Activated naive CD4-positive, alpha-beta T cell treated with anti-CD3 and anti-CD28 coated beads for 36 hours (primary cell): ENCODE data around the gene DST. TPM values are rescaled to one million over a fixed set of nuclear protein-coding genes. Genes with fewer than 3 reads are reported as not detected.

ENCODE experiments used
- CTCF ChIA-PET: fragments of 350-600 bp; sonication (Branson Sonifier 250); formaldehyde crosslinking; loops from one replicate; lab custom pipeline; 2021; ENCODE audit warnings: antibody characterized with exemption; lab: Charles Lee
- DNase-seq: peaks from one replicate; pipeline ENCODE4 v3.0.0-alpha.2; 2020
- H3K27ac Mint-ChIP-seq: one replicate; pipeline ENCODE4 v1.8.0; 2021; ENCODE audit warnings: mild to moderate bottlenecking, mixed read lengths
- H3K27me3 Mint-ChIP-seq: one replicate; pipeline ENCODE4 v1.8.0; 2021; ENCODE audit warnings: low read depth, mixed read lengths
- H3K36me3 Mint-ChIP-seq: one replicate; pipeline ENCODE4 v1.8.0; 2021; ENCODE audit warnings: low read depth, mixed read lengths
- H3K4me1 Mint-ChIP-seq: one replicate; pipeline ENCODE4 v1.8.0; 2021; ENCODE audit warnings: low read depth, mixed read lengths
- H3K4me3 Mint-ChIP-seq: one replicate; pipeline ENCODE4 v1.8.0; 2021; ENCODE audit warnings: mild to moderate bottlenecking, moderate library complexity, mixed read lengths
- H3K9me3 Mint-ChIP-seq: one replicate; pipeline ENCODE4 v1.8.0; 2021; ENCODE audit warnings: mixed read lengths
- intact Hi-C: fragments of 100-400 bp; cut with micrococcal nuclease; formaldehyde crosslinking; loops from one replicate; pipeline ENCODE4 v1.15.1; 2023
- total RNA-seq, 2 experiments: library from RNA; stranded (reverse); gene quantifications; one replicate each; pipeline ENCODE4 v1.2.3, GENCODE V29; 2021

Gene DST
- total RNA-seq, 2 experiments from 2014 or later: 5.2 to 5.8 TPM

DNA sequence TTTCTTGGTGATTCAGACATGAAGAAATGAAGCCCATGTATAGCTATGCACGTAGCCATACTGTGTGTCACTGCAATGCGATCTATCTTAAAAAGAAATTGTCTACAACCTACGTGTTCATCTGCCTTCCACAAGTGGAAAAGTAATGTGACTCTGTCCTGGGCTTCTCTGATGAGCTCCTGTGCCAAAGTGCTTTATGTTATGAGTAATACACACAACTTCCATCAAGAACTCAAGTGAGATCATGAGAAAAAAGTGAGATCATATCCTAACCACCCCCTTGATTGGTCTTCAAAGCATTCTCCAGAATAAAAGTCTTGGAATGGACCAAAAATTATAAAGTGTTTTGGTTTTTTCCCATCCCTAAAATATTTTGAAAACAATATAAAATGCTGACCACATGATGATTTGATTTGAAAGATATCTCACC lies 114.3 kb downstream of the DST start:
- Mint-ChIP-seq H3K9me3 (no peaks in the 10 kb centered on the region), H3K4me1 (no peaks in the 10 kb centered on the region), H3K27ac (no peak overlapping the region), H3K36me3 (no peaks in the 10 kb centered on the region), H3K4me3 (no peak overlapping the region), H3K27me3 (peaks cover 1% of the 10 kb centered on the region)
- DNase-seq: no peak
- intact Hi-C loops: no loop called here
- CTCF ChIA-PET: interaction anchor here (0.6 kb wide), 1 partner anchor 759 kb away, joined by 7 read pairs; no protein-coding TSS in a partner anchor

GRCh38 chr6:56527934-56528333 lies 114.8 kb downstream of the DST start:
- H3K4me3 Mint-ChIP-seq: no peak overlapping the region
- no peak for DNase-seq
- no peaks in the 10 kb centered on the region for H3K9me3 Mint-ChIP-seq
- H3K27ac Mint-ChIP-seq: no peak overlapping the region
- no peaks in the 10 kb centered on the region for H3K36me3 Mint-ChIP-seq
- intact Hi-C loops: no loop called here
- H3K4me1 Mint-ChIP-seq: no peaks in the 10 kb centered on the region
- peaks cover 1% of the 10 kb centered on the region for H3K27me3 Mint-ChIP-seq
- CTCF ChIA-PET: no interaction called here

- Mint-ChIP-seq H3K27me3 (peaks cover 1% of the 10 kb centered on the region), H3K4me3 (no peak overlapping the region), H3K4me1 (no peaks in the 10 kb centered on the region), H3K27ac (no peak overlapping the region), H3K36me3 (no peaks in the 10 kb centered on the region), H3K9me3 (no peaks in the 10 kb centered on the region)
- DNase-seq: no peak
- intact Hi-C loops: no loop called here
- CTCF ChIA-PET: interaction anchor here (1.4 kb wide), 1 partner anchor 16 kb away, joined by 5 read pairs; no protein-coding TSS in a partner anchor
Measured at GRCh38 chr6:56526860-56527544, 115.7 kb downstream of the DST start.

DNA sequence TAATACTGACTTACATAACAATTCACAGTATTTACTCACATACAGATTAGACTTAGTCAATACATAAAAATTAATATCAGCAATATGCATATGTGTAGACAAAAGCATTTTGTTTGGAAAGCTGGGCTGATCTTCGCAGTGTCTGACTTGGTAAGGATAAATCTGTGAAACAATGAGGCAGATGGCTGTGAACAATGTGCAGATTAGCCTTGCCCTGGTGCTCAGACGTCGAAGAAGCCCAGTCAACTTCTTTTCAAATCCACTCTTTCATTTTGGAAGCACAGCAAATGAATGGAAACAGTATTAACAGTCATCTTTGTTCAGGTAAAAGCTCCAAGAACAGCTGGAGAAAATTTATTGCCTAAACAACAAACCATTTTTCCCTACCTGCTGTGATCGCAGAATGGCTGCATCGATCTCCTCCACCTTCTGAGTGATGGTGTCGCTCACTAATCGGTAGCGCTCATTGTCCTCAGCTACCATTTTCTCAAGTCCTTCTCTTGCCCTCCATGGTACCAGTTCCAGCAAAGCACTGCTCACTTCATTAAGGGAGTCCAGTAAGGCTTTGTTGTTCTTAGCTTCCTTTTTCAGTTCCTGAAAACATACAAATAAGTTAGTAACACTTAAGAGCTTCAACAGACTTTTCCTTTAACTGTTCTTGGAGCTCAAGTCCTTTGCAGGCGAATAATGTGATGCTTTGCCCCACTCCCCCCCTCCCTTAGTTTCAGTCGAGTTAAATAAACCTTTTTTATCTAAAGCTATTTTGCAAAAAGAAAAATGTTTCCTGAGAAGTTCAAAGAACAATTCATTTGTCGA lies 116.5 kb downstream of the DST start:
- H3K9me3 Mint-ChIP-seq: no peaks in the 10 kb centered on the region
- CTCF ChIA-PET: interaction anchor here (1.1 to 1.4 kb wide), 2 partner anchors 15 to 16 kb away, joined by 3 to 5 read pairs; no protein-coding TSS in a partner anchor

DNA sequence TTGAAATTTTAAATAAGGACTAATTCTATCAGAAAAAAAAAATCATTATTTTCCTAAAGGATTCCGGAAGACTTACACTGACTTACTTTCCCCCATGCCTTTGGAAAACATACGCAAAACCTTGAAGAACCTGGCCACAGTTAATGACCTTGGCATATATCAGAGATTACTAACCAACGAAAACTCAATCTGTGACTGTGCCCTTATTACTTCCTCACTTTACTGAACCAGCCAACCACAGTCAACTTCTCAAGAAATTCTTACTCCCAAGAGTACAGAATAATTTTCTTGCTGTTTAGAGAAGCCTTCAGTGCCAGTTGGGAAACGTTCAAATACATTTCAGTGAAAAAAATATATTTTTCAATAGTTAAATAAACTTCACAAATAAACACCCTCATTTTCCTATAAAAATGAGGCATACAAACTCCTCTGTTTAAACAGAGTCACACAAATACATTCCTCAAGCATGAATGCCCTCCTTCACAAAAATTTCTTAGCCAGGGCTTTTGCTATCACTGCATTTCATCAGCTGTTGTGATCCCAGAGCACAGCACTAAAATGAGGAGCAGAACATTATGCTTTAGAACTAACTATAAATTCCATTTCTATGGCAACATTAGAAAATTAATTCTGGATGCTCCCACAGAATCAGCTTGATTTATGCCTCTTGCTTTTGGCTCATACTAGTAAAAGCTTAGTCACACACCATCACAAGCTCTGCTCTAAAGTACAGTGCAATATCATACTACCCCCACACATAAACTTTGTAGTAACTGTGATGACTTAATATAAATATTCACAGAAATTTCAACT lies 117.6 kb downstream of the DST start:
- Mint-ChIP-seq H3K4me3 (no peak overlapping the region), H3K36me3 (peaks cover 3% of the 10 kb centered on the region), H3K4me1 (no peaks in the 10 kb centered on the region), H3K9me3 (peaks cover 2% of the 10 kb centered on the region), H3K27me3 (peaks cover 4% of the 10 kb centered on the region), H3K27ac (no peak overlapping the region)
- intact Hi-C loops: no loop called here
- CTCF ChIA-PET: interaction anchor here (1.1 to 1.4 kb wide), 2 partner anchors 14 to 17 kb away, joined by 3 to 5 read pairs; no protein-coding TSS in a partner anchor
- DNase-seq: no peak

More for the DNA sequence above, 116.5 kb downstream of the DST start:
- Mint-ChIP-seq H3K27ac (no peak overlapping the region), H3K4me3 (no peak overlapping the region), H3K4me1 (no peaks in the 10 kb centered on the region), H3K36me3 (no peaks in the 10 kb centered on the region), H3K27me3 (peaks cover 1% of the 10 kb centered on the region)
- intact Hi-C loops: no loop called here
- DNase-seq: no peak

- no peak for DNase-seq
- no peak overlapping the region for H3K27ac Mint-ChIP-seq
- no peaks in the 10 kb centered on the region for H3K4me1 Mint-ChIP-seq
- peaks cover 4% of the 10 kb centered on the region for H3K27me3 Mint-ChIP-seq
- CTCF ChIA-PET: interaction anchor here (0.6 kb wide), 1 partner anchor 30 kb away, joined by 4 read pairs; no protein-coding TSS in a partner anchor
- H3K9me3 Mint-ChIP-seq: peaks cover 8% of the 10 kb centered on the region
- peaks cover 8% of the 10 kb centered on the region for H3K36me3 Mint-ChIP-seq
- intact Hi-C loops: no loop called here
- no peak overlapping the region for H3K4me3 Mint-ChIP-seq
Measured at GRCh38 chr6:56522495-56523270, 120.0 kb downstream of the DST start.

DNA sequence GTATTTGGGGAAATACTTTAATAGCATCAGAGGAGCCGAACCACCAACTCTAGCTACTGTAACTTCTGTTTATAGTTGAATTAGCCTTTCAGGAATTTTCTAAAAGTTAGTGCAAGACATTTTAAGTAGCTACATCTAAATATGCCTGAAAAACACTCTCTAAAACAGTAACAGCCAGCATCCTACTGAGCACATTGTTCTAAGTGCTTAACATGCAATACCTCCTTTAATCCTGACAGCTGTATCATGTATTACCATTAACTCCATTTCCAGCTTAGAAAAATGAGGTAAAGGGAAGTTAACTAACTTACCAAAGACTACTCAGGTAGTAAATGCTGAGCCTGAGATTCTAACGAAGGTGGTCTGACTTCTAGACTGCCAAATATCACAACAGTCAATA lies 120.7 kb downstream of the DST start:
- H3K9me3 Mint-ChIP-seq: peaks cover 8% of the 10 kb centered on the region
- H3K4me1 Mint-ChIP-seq: no peaks in the 10 kb centered on the region
- H3K4me3 Mint-ChIP-seq: no peak overlapping the region
- H3K27me3 Mint-ChIP-seq: peaks cover 4% of the 10 kb centered on the region
- intact Hi-C loops: no loop called here
- no peak for DNase-seq
- CTCF ChIA-PET: interaction anchor here (0.6 to 0.8 kb wide), 3 partner anchors 15 to 58 kb away, joined by 4 to 6 read pairs (median 5); no protein-coding TSS in a partner anchor
- no peak overlapping the region for H3K27ac Mint-ChIP-seq
- H3K36me3 Mint-ChIP-seq: peaks cover 8% of the 10 kb centered on the region

GRCh38 chr6:56521454-56521853 lies 121.2 kb downstream of the DST start:
- Mint-ChIP-seq H3K9me3 (peaks cover 8% of the 10 kb centered on the region), H3K27ac (no peak overlapping the region), H3K36me3 (peaks cover 8% of the 10 kb centered on the region), H3K4me1 (no peaks in the 10 kb centered on the region), H3K4me3 (no peak overlapping the region), H3K27me3 (peaks cover 4% of the 10 kb centered on the region)
- intact Hi-C loops: no loop called here
- no peak for DNase-seq
- CTCF ChIA-PET: interaction anchor here (0.6 to 0.9 kb wide), 3 partner anchors 16 to 57 kb away, joined by 4 to 6 read pairs (median 5); no protein-coding TSS in a partner anchor

GRCh38 chr6:56520218-56520617 lies 122.5 kb downstream of the DST start:
- CTCF ChIA-PET: no interaction called here
- Mint-ChIP-seq H3K36me3 (peaks cover 8% of the 10 kb centered on the region), H3K4me3 (no peak overlapping the region), H3K9me3 (peaks cover 8% of the 10 kb centered on the region), H3K27ac (no peak overlapping the region), H3K27me3 (peaks cover 2% of the 10 kb centered on the region), H3K4me1 (no peaks in the 10 kb centered on the region)
- DNase-seq: no peak
- intact Hi-C loops: no loop called here

DNA sequence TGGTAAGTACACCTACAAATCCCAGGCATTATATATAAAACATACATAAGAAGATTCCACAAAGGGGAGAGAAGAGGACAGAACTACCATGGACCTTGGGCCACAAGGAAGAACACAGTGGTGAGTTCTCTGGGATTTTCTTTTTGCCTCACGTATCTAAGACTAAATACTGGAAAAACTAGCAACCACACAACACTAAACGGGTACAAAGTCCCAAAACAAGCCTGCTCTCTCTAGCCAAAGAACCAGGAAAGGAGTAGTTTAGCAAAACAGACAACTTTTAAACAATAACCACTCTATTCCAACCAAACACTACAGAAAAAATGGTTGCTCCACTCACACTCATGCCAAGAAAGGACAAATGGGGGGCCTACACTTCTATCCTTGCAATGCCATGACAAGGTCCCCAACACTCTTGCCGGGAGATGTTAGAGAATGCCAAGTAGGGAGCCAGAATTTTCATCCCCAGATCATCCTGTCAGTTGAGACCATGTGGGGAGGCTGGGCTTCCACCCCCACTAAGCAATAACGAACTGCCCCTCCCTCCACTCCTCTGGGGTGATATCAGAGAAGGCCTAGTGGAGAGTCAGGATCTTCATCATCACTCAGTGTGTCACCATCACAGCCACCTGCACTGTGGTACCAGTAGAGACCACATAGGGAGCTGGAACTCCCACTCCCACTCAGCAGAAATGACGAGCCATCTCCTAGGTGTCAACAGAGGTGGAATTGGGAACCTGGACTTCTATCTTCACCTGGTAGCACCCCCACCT lies 123.5 kb downstream of the DST start:
- CTCF ChIA-PET: no interaction called here

More for the DNA sequence above, 123.5 kb downstream of the DST start:
- H3K36me3 Mint-ChIP-seq: peaks cover 8% of the 10 kb centered on the region
- intact Hi-C loops: no loop called here
- H3K27ac Mint-ChIP-seq: no peak overlapping the region
- H3K4me1 Mint-ChIP-seq: no peaks in the 10 kb centered on the region
- no peak for DNase-seq
- peaks cover 8% of the 10 kb centered on the region for H3K9me3 Mint-ChIP-seq
- H3K27me3 Mint-ChIP-seq: peaks cover 2% of the 10 kb centered on the region
- no peak overlapping the region for H3K4me3 Mint-ChIP-seq
